Effector memory CD4-positive, alpha-beta T cell (primary cell): ENCODE measurements around the gene MICAL2.

Experiments
- DNase-seq, 3 donors: peaks; one replicate each; pipeline ENCODE4 v3.0.0-alpha.2; 2020
- H3K27ac ChIP-seq: 2 replicates; pipeline ENCODE4 v1.7.0; 2013; ENCODE audit warnings: mild to moderate bottlenecking, low read length, moderate library complexity; ENCODE audit not compliant: insufficient read depth, poor library complexity, severe bottlenecking
- H3K27me3 ChIP-seq: replicated peaks from 2 replicates; pipeline ENCODE4 v1.7.0; 2013; ENCODE audit warnings: mild to moderate bottlenecking, low read length; ENCODE audit not compliant: insufficient read depth, control insufficient read depth, poor library complexity, severe bottlenecking
- H3K36me3 ChIP-seq: 2 replicates; pipeline ENCODE4 v1.7.0; 2013; ENCODE audit warnings: mild to moderate bottlenecking, low read length, moderate library complexity; ENCODE audit not compliant: control insufficient read depth, insufficient read depth
- H3K4me1 ChIP-seq: 2 replicates; pipeline ENCODE4 v1.7.0; 2013; ENCODE audit warnings: low read length, mild to moderate bottlenecking; ENCODE audit not compliant: control insufficient read depth, insufficient read depth, poor library complexity, severe bottlenecking
- H3K4me3 ChIP-seq: 2 replicates; pipeline ENCODE4 v1.7.0; 2013; ENCODE audit warnings: low read length, low read depth, mild to moderate bottlenecking; ENCODE audit not compliant: insufficient read depth, poor library complexity, severe bottlenecking
- H3K9me3 ChIP-seq: 2 replicates; pipeline ENCODE4 v1.7.0; 2013; ENCODE audit warnings: mild to moderate bottlenecking, low read length, moderate library complexity; ENCODE audit not compliant: control insufficient read depth

Gene MICAL2

DNA sequence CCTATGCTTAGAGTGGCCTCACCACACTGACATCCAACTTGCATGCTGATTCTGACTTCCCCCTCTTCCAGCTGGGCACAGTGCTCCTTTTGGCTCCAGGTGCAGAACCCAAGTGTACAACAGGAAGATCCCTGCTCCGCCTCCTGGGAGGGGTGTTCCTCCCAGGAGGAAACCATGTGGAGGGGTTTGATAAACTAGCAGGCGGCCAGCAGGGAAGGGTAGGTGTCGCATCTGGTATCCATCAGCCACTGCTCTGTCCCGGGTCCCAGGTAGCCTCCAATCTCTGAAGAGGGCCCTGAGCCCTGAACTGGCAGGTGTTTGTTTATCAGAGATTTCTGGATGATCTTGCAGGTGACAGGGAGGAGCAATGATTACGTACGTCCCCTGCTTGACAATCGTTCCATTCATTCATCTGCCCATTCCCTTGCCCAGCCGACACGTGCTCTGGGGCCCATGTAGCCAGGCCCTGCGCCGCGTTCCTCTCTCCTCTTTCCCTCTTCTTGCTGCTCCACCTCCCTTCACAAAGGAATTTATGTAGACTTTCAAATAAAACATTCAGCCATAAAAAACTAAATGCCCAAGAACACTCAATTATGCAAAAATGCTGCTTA lies 41.2 kb upstream of the MICAL2 start:
- H3K9me3 ChIP-seq, result no peaks in the 10 kb centered on the region
- no peaks in the 10 kb centered on the region for H3K36me3 ChIP-seq
- no peaks in the 10 kb centered on the region for H3K27me3 ChIP-seq
- no peak for DNase-seq
- no peak overlapping the region for H3K27ac ChIP-seq
- H3K4me3 ChIP-seq, result no peak overlapping the region
- H3K4me1 ChIP-seq, result no peaks in the 10 kb centered on the region

DNA sequence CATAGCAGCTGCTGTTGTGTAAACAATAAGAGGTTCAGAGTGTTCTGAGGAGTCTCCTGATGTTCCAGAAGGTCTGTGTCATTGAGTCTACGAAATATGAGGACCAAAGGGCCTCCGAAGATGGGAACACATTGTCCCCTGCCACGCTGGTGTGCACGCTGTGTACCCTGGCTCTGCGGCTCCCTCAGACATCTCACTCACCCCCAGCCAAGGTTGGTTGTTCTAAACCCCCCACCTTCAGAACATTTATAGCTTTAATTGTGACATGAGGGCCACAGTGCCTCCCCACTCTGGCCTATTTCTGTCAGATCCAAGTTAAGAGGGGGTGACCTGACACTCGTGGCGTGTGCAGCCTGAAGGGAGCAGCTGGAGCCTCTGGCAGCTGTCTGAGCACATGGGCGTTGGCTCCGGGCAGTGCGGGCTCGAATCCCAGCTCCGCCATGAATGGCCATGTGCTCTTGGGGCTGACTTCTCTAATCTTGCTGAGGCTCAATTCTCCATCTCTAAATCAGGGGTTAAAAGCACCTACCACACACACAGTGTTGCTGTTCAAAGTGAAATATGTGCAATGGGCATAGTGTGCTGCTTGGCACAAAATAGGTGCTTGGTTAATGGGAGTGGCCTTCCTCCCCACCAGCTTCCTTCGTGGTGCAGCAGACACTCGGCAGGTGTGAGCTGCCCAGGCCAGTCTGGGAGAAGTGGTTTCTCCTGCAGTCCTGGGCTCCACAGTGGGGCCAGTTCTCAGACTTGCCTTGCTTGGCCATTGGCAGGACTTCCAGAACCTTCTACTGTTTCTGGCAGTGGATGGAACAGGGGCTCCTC lies 39.7 kb upstream of the MICAL2 start:
- DNase-seq, result no peak
- no peaks in the 10 kb centered on the region for H3K36me3 ChIP-seq
- H3K4me3 ChIP-seq, result no peak overlapping the region
- no peaks in the 10 kb centered on the region for H3K4me1 ChIP-seq
- no peak overlapping the region for H3K27ac ChIP-seq
- no peaks in the 10 kb centered on the region for H3K9me3 ChIP-seq
- H3K27me3 ChIP-seq, result no peaks in the 10 kb centered on the region

DNA sequence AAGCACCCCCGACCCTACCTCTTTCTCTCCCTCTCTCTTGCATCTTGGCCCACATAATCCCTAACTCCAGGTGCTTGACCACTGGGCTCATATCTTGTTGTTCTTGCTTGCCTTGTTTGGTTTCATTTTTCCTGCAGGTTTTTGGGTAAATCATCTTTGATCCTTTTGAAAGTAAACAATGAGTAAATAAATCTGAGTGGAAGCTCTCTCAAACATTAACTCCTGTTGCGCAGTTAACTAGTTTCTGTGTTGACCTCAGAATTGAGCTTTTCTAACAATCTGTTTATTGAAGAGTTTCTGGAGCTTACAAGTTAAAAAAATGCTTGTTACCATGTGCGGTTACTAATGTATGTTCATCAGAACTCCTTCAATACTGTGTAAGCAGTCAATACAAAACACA lies 38.8 kb upstream of the MICAL2 start:
- Histone ChIP-seq H3K4me3 (no peak overlapping the region), H3K4me1 (no peaks in the 10 kb centered on the region), H3K27me3 (no peaks in the 10 kb centered on the region), H3K36me3 (no peaks in the 10 kb centered on the region), H3K27ac (no peak overlapping the region), H3K9me3 (no peaks in the 10 kb centered on the region)
- no peak for DNase-seq

DNA sequence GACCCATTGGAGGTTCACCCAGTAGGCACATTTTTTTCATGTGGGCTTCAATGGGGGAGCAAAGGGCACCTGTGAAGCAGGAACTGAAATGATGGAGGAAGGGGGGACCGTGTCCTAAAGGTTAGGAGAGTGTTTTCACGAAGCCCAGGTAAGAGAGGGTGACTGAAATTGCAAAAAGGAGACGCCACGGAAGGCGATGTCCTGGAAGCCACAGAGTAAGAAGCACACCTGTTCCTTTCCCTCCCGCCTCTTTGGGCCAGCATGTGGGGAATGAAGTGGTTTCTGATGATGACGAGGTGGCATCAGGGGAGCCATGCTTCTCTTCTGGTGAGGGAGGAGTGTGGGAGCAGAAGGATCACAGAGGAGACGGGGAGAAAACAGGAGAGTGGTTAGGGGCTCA lies 37.0 kb upstream of the MICAL2 start:
- no peaks in the 10 kb centered on the region for H3K36me3 ChIP-seq
- H3K4me3 ChIP-seq, result no peak overlapping the region
- no peaks in the 10 kb centered on the region for H3K27me3 ChIP-seq
- no peak for DNase-seq
- no peaks in the 10 kb centered on the region for H3K4me1 ChIP-seq
- H3K27ac ChIP-seq, result no peak overlapping the region
- H3K9me3 ChIP-seq, result no peaks in the 10 kb centered on the region

DNA sequence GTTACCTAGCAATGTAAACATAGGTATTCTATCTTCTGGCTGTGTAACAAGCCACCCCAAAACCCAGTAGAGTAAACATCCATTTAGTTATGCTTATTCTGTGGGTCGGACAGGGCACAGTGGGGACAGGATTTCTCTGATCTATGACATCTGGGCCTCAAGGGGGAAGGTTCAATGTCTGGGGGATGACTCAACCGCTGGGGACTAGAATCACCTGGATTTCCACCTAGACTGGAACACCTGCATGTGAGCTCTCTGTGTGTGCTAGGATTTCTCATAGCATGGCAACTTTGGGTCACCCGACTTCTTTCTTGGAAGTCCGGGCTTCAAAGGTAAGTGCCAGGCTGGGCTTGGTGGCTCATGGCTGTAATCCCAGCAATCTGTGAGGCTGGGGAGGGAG lies 36.5 kb upstream of the MICAL2 start:
- Histone ChIP-seq H3K4me1 (no peaks in the 10 kb centered on the region), H3K36me3 (no peaks in the 10 kb centered on the region), H3K9me3 (no peaks in the 10 kb centered on the region), H3K27me3 (no peaks in the 10 kb centered on the region), H3K27ac (no peak overlapping the region), H3K4me3 (no peak overlapping the region)
- DNase-seq, result no peak

DNA sequence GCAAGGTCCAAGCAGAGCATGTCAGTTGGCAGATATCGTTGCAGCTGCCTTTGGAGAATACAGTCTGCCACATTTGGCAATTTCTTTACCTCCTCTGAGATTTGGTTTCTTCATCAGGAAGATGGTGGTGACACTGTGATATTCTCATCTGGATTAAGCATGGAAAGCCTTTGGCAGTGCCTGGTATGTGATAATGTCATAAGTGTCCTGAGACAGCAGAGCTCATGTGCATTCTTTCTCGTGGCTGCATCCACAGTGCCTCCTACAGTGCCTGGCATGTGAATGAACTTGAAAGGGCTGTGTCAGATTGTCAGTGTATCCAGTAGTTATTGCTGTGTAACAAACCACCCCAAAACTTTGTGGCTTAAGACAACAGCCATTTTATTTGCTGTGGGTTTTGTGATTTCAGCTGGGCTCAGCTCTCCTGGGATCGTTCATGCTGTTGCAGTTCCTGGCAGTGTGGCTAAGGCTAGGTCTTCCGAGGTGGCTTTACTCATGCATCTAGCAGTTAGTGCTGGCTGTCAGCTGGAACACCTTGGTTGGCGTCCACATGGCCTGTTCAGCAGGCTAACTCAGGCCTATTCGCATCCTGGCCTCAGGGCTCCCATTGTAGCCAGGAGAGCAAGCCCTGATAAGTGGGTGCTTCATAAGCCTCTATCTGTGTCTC lies 35.7 kb upstream of the MICAL2 start:
- H3K27me3 ChIP-seq, result no peaks in the 10 kb centered on the region
- H3K9me3 ChIP-seq, result no peaks in the 10 kb centered on the region
- no peak overlapping the region for H3K27ac ChIP-seq

DNA sequence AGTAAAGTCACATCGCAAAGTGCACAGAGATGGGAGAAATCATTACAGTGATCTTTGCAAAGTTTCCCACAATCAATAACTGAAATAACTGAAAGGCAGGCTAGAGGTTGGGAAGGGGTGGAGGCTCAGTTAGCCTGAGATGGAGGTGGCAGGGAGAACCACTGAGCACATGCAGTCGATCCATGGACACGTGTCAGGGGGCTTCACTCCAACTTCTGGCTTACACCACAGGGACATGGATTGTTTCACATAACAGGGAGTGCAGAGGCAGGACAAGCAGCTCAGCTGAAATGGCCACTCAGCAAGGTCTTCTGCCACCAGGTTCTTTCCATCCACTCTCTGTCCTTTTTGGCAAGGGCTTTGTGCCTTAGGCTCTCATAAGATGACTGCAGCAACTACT lies 35.1 kb upstream of the MICAL2 start:
- no peak overlapping the region for H3K4me3 ChIP-seq
- H3K27me3 ChIP-seq, result no peaks in the 10 kb centered on the region
- H3K36me3 ChIP-seq, result no peaks in the 10 kb centered on the region
- H3K27ac ChIP-seq, result no peak overlapping the region
- DNase-seq, result no peak
- H3K9me3 ChIP-seq, result no peaks in the 10 kb centered on the region
- H3K4me1 ChIP-seq, result no peaks in the 10 kb centered on the region

More for the DNA sequence above, 35.7 kb upstream of the MICAL2 start:
- no peaks in the 10 kb centered on the region for H3K36me3 ChIP-seq
- no peak for DNase-seq
- no peaks in the 10 kb centered on the region for H3K4me1 ChIP-seq
- H3K4me3 ChIP-seq, result no peak overlapping the region

DNA sequence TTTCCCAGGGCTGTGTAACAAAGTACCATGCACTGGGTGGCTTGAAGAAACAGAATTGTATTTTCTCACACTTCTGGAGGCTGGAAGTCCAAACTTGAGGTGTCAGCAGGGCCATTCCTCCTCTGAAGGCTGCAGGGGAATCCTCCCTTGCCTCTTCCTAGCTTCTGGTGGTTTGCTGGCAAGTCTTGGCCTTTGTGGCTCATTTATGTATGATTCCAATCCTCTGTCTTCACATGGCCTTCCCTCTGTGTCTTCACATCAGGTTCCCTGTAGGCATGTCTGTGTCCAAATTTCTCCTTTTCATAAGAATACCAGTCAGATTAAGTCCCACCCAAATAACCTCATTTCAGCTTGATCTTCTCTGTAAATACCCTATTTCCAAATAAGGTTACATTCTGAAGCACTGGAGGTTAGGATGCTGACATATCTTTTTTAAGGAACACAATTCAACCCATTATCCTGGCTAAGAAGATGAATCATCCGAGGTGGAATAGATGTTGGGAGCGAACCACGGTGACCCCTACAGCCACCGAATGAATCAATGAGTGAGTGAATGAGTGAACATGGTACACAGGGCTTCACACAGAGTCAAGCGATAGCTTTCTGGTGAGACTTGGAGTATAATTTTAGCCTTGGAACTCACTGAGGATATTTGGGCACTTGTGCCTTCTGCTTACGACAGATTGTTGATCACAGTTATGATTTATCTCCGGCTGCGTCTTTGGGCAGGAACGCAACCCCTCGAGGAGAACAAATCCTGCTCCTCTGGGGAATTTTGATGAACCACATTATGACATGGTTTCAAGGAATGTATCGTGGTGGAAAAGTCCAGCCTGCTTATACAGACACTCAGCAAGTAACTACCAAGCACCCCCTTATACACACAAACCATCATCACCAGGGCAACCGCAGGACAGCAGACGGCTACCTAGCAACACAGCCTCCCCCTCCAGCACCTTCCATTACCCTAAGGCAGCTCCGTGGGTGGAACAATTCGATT lies 34.3 kb upstream of the MICAL2 start:
- no peak overlapping the region for H3K4me3 ChIP-seq
- H3K27me3 ChIP-seq, result no peaks in the 10 kb centered on the region
- H3K27ac ChIP-seq, result no peak overlapping the region
- H3K9me3 ChIP-seq, result no peaks in the 10 kb centered on the region
- no peaks in the 10 kb centered on the region for H3K4me1 ChIP-seq
- DNase-seq, result no peak
- no peaks in the 10 kb centered on the region for H3K36me3 ChIP-seq

DNA sequence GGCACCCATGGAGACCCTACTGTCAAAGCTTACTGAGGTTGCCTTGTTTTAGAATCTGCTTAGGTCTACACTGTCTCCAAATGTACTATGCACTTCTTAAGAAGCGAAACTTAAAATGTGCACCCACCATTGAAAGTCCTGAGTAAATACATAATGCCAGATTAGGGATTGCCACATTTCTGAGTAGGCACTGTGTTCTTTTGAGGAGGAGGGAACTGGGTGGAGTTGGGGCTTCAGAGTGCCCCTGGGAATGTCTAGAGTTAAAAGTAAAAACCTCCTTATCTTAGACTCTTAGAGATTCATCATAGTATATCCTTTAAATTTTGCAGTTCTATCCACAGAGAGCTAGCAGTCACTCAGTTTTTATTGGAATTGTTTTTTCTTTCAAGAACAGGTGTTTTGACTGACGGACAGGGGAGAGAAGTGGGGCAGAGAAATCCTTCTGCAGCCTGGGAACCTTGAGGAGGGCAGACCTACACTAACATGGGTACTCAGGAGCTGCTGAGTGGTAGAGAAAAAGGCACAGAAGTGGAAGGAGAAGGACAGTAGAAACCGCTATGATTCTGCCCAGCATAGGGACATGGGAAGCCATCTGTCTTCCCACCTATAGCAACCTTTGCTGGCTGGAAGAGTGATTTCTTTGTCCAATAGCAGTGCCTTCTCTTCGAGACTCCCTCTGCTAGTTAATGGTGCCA lies 33.4 kb upstream of the MICAL2 start:
- H3K36me3 ChIP-seq, result no peaks in the 10 kb centered on the region
- no peaks in the 10 kb centered on the region for H3K9me3 ChIP-seq
- H3K27me3 ChIP-seq, result no peaks in the 10 kb centered on the region
- no peak overlapping the region for H3K27ac ChIP-seq
- no peak overlapping the region for H3K4me3 ChIP-seq
- DNase-seq, result no peak
- no peaks in the 10 kb centered on the region for H3K4me1 ChIP-seq
